GM12878 (cell line): Measurements from ENCODE around the gene STXBP5.

Experiments used
- CREB1 ChIP-seq: IDR thresholded peaks from 2 replicates; pipeline ENCODE4 v1.6.1; 2012; ENCODE audit warnings: low read depth, mild to moderate bottlenecking, inconsistent platforms
- HCFC1 ChIP-seq: fragments of 150-350 bp; IDR thresholded peaks from 2 replicates; pipeline ENCODE4 v1.6.1; 2014; ENCODE audit warnings: low read length
- JUNB ChIP-seq: IDR thresholded peaks from 2 replicates; pipeline ENCODE4 v1.6.1; 2016; ENCODE audit warnings: antibody characterized with exemption, mild to moderate bottlenecking
- KDM1A ChIP-seq: fragments of 200-600 bp; sonication (generic); IDR thresholded peaks from 2 replicates; pipeline ENCODE4 v1.6.1; 2016; ENCODE audit warnings: borderline replicate concordance
- NFIC ChIP-seq: IDR thresholded peaks from 2 replicates; pipeline ENCODE4 v1.6.1; 2012; ENCODE audit warnings: low read depth, mild to moderate bottlenecking, inconsistent platforms, low read length, moderate library complexity
- POLR2A ChIP-seq: IDR thresholded peaks from 2 replicates; pipeline ENCODE4 v1.6.1; 2011; ENCODE audit warnings: low read depth, mild to moderate bottlenecking, low read length
- POLR2AphosphoS5 ChIP-seq: IDR thresholded peaks from 2 replicates; pipeline ENCODE4 v1.6.1; 2011; ENCODE audit warnings: mild to moderate bottlenecking, low read length, inconsistent platforms
- REST ChIP-seq: IDR thresholded peaks from 2 replicates; pipeline ENCODE4 v1.6.1; 2012; ENCODE audit warnings: mild to moderate bottlenecking, low read depth, low read length
- SMAD1 ChIP-seq: fragments of 450-650 bp; IDR thresholded peaks from 2 replicates; pipeline ENCODE4 v1.6.1; 2018; ENCODE audit warnings: mild to moderate bottlenecking, low read depth; ENCODE audit not compliant: partially characterized antibody
- SP1 ChIP-seq: IDR thresholded peaks from one replicate; pipeline ENCODE4 v1.6.1; 2011; ENCODE audit warnings: low read depth, low read length
- STAT1 ChIP-seq: fragments of 450-650 bp; conservative IDR thresholded peaks from 2 replicates; pipeline ENCODE4 v1.6.1; 2014; ENCODE audit warnings: antibody characterized with exemption, mild to moderate bottlenecking
- TF ChIP-seq, protein P1 (sequence below): IDR thresholded peaks from 2 replicates; pipeline ENCODE4 v1.6.1; 2012; ENCODE audit warnings: low read depth, low read length, improper control_type of control experiment

- TF ChIP-seq POLR2A (no peak), NFIC (no peak), SP1 (no peak), SMAD1 (no peak), REST (no peak), KDM1A (no peak), JUNB (no peak), HCFC1 (no peak), STAT1 (no peak), POLR2AphosphoS5 (no peak), CREB1 (no peak)
- TF ChIP-seq, protein P1, sequence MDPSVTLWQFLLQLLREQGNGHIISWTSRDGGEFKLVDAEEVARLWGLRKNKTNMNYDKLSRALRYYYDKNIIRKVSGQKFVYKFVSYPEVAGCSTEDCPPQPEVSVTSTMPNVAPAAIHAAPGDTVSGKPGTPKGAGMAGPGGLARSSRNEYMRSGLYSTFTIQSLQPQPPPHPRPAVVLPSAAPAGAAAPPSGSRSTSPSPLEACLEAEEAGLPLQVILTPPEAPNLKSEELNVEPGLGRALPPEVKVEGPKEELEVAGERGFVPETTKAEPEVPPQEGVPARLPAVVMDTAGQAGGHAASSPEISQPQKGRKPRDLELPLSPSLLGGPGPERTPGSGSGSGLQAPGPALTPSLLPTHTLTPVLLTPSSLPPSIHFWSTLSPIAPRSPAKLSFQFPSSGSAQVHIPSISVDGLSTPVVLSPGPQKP, result no peak
These were observed 48.0 kb upstream of the STXBP5 start for GRCh38 chr6:147156218-147156617.
